SK-N-SH treated with all-trans-retinoic acid at 6 μM for 48 hours (cell line): ENCODE measurements around the gene PRKAG2.

Source experiments
- ATAC-seq: fragments of 200-7000 bp; cut with Tn5 transposase; 3 replicates; pipeline ENCODE4 v1.9.1; 2020; ENCODE audit warnings: mild to moderate bottlenecking, moderate library complexity
- ARNTL ChIP-seq: fragments of 450-650 bp; formaldehyde crosslinking; IDR thresholded peaks from 2 replicates; pipeline ENCODE4 v1.5.0; 2020; ENCODE audit warnings: low read depth, mild to moderate bottlenecking, moderate library complexity, borderline replicate concordance
- BACH2 ChIP-seq: fragments of 250-450 bp; sonication (Bioruptor Pico); IDR thresholded peaks from 2 replicates; pipeline ENCODE4 v1.9.0; 2021; ENCODE audit warnings: mild to moderate bottlenecking, borderline replicate concordance
- CSDC2 ChIP-seq: fragments of 250-450 bp; sonication (Bioruptor Pico); IDR thresholded peaks from 2 replicates; pipeline ENCODE4 v1.5.0; 2020; ENCODE audit warnings: mild to moderate bottlenecking, moderate library complexity
- CSRNP3 ChIP-seq: fragments of 250-450 bp; sonication (Bioruptor Pico); IDR thresholded peaks from 2 replicates; pipeline ENCODE4 v1.5.1; 2021; ENCODE audit warnings: mild to moderate bottlenecking, moderate library complexity
- ESRRG ChIP-seq: fragments of 250-450 bp; sonication (Bioruptor Pico); IDR thresholded peaks from 2 replicates; pipeline ENCODE4 v1.6.1; 2021; ENCODE audit warnings: mild to moderate bottlenecking
- GLIS3 ChIP-seq: fragments of 250-450 bp; sonication (Bioruptor Pico); IDR thresholded peaks from 2 replicates; pipeline ENCODE4 v1.5.0; 2020; ENCODE audit warnings: mild to moderate bottlenecking, moderate library complexity
- ISL1 ChIP-seq: fragments of 250-450 bp; sonication (Bioruptor Pico); IDR thresholded peaks from 2 replicates; pipeline ENCODE4 v2.1.2; 2022; ENCODE audit warnings: mild to moderate bottlenecking, moderate library complexity
- OSR1 ChIP-seq: fragments of 250-450 bp; sonication (Bioruptor Pico); IDR thresholded peaks from 2 replicates; pipeline ENCODE4 v1.8.0; 2022; ENCODE audit warnings: moderate library complexity, mild to moderate bottlenecking, inconsistent platforms
- POU6F1 ChIP-seq: fragments of 250-450 bp; sonication (Bioruptor Pico); IDR thresholded peaks from 2 replicates; pipeline ENCODE4 v1.8.0; 2021; ENCODE audit warnings: low read depth, mild to moderate bottlenecking, moderate library complexity, borderline replicate concordance
- PPARA ChIP-seq: fragments of 250-450 bp; sonication (Bioruptor Pico); IDR thresholded peaks from 2 replicates; pipeline ENCODE4 v1.5.0; 2020; ENCODE audit warnings: mild to moderate bottlenecking, borderline replicate concordance
- RARB ChIP-seq: fragments of 250-450 bp; sonication (Bioruptor Pico); IDR thresholded peaks from 2 replicates; pipeline ENCODE4 v1.8.0; 2021; ENCODE audit warnings: mild to moderate bottlenecking, moderate library complexity
- SNAI2 ChIP-seq: fragments of 250-450 bp; sonication (Bioruptor Pico); IDR thresholded peaks from 2 replicates; pipeline ENCODE4 v1.5.0; 2020; ENCODE audit warnings: mild to moderate bottlenecking, moderate library complexity
- TCF4 ChIP-seq: fragments of 250-450 bp; sonication (Bioruptor Pico); IDR thresholded peaks from 2 replicates; pipeline ENCODE4 v1.8.0; 2021; ENCODE audit warnings: mild to moderate bottlenecking, moderate library complexity, borderline replicate concordance
- TOX ChIP-seq: fragments of 250-450 bp; sonication (Bioruptor Pico); IDR thresholded peaks from 2 replicates; pipeline ENCODE4 v1.8.0; 2021; ENCODE audit warnings: mild to moderate bottlenecking, moderate library complexity, borderline replicate concordance
- ZC3H10 ChIP-seq: fragments of 250-450 bp; sonication (Bioruptor Pico); IDR thresholded peaks from 2 replicates; pipeline ENCODE4 v1.5.1; 2021; ENCODE audit warnings: mild to moderate bottlenecking, moderate library complexity
- ZFP30 ChIP-seq: fragments of 450-650 bp; formaldehyde crosslinking; IDR thresholded peaks from 2 replicates; pipeline ENCODE4 v1.5.0; 2022; ENCODE audit warnings: mild to moderate bottlenecking, moderate library complexity
- ZNF565 ChIP-seq: fragments of 450-650 bp; formaldehyde crosslinking; conservative IDR thresholded peaks from 2 replicates; pipeline ENCODE4 v1.5.0; 2020; ENCODE audit warnings: low read depth, mild to moderate bottlenecking, moderate library complexity
- ZNF70 ChIP-seq: fragments of 450-650 bp; formaldehyde crosslinking; IDR thresholded peaks from 2 replicates; pipeline ENCODE4 v1.5.0; 2020; ENCODE audit warnings: mild to moderate bottlenecking, moderate library complexity
- ZNF8 ChIP-seq: fragments of 450-650 bp; formaldehyde crosslinking; IDR thresholded peaks from 2 replicates; pipeline ENCODE4 v1.5.0; 2020; ENCODE audit warnings: mild to moderate bottlenecking, moderate library complexity
- TF ChIP-seq, protein P1 (sequence below): fragments of 250-450 bp; sonication (Bioruptor Pico); IDR thresholded peaks from 2 replicates; pipeline ENCODE4 v1.5.0; 2020; ENCODE audit warnings: mild to moderate bottlenecking, moderate library complexity
- TF ChIP-seq, protein P2 (sequence below): fragments of 250-450 bp; sonication (Bioruptor Pico); IDR thresholded peaks from 2 replicates; pipeline ENCODE4 v1.5.1; 2020; ENCODE audit warnings: low read depth, mild to moderate bottlenecking, moderate library complexity
- TF ChIP-seq, protein P3 (sequence below): fragments of 250-450 bp; sonication (Bioruptor Pico); IDR thresholded peaks from 2 replicates; pipeline ENCODE4 v1.8.0; 2020; ENCODE audit warnings: mild to moderate bottlenecking, moderate library complexity, borderline replicate concordance

The PRKAG2 gene

GRCh38 chr7:151741585-151741984, 135.3 kb downstream of the PRKAG2 start:
- TF ChIP-seq, protein P1, sequence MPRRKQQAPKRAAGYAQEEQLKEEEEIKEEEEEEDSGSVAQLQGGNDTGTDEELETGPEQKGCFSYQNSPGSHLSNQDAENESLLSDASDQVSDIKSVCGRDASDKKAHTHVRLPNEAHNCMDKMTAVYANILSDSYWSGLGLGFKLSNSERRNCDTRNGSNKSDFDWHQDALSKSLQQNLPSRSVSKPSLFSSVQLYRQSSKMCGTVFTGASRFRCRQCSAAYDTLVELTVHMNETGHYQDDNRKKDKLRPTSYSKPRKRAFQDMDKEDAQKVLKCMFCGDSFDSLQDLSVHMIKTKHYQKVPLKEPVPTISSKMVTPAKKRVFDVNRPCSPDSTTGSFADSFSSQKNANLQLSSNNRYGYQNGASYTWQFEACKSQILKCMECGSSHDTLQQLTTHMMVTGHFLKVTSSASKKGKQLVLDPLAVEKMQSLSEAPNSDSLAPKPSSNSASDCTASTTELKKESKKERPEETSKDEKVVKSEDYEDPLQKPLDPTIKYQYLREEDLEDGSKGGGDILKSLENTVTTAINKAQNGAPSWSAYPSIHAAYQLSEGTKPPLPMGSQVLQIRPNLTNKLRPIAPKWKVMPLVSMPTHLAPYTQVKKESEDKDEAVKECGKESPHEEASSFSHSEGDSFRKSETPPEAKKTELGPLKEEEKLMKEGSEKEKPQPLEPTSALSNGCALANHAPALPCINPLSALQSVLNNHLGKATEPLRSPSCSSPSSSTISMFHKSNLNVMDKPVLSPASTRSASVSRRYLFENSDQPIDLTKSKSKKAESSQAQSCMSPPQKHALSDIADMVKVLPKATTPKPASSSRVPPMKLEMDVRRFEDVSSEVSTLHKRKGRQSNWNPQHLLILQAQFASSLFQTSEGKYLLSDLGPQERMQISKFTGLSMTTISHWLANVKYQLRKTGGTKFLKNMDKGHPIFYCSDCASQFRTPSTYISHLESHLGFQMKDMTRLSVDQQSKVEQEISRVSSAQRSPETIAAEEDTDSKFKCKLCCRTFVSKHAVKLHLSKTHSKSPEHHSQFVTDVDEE (CRISPR knock-in tag), result no peak
- TF ChIP-seq CSDC2 (no peak), ARNTL (CRISPR knock-in tag) (no peak), CSRNP3 (CRISPR knock-in tag) (no peak), ZNF8 (no peak), TOX (no peak), ZNF70 (CRISPR knock-in tag) (no peak), ISL1 (CRISPR knock-in tag) (no peak), PPARA (CRISPR knock-in tag) (no peak), OSR1 (CRISPR knock-in tag) (no peak), ZC3H10 (CRISPR knock-in tag) (no peak), GLIS3 (CRISPR knock-in tag) (no peak)
- TF ChIP-seq, protein P2, sequence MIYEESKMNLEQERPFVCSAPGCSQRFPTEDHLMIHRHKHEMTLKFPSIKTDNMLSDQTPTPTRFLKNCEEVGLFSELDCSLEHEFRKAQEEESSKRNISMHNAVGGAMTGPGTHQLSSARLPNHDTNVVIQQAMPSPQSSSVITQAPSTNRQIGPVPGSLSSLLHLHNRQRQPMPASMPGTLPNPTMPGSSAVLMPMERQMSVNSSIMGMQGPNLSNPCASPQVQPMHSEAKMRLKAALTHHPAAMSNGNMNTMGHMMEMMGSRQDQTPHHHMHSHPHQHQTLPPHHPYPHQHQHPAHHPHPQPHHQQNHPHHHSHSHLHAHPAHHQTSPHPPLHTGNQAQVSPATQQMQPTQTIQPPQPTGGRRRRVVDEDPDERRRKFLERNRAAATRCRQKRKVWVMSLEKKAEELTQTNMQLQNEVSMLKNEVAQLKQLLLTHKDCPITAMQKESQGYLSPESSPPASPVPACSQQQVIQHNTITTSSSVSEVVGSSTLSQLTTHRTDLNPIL, result no peak
- ATAC-seq, result no peak

DNA sequence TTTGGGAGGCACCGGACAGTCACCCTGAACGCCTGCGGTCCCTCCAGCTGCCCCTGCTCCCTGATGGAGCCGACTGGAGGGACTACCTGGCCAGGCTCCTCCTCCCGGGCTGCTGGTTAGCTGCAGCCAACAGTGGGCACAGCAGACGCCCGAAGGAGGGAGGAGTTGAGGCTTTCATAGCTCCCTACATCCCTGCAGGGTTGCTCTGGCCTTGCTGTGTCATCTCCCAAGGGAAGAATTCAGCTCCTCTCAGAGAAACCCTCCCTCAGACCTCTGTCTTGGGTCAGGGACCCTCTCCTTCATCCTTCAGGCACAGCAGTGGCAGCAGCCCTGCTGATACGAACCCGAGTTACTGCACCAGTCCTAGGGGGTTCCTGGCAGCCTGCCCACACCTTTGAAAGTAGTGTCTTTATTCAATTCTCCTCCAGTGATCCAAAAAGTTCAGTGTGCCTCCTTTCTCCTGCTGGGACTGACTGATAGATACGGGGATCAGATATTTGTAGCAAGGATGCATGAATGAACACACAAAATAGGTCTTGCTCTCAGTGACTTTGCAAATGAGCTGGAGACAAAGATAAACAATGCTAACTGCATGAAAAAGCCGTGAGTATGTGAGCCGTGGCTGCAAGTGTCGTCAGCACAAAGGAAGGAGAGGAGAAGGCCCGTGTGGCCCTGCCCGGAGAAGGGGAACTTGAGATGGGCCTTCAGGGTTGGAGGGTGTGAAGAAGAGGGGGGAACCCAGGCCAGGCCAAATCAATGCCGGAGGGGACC, 136.6 kb downstream of the PRKAG2 start:
- TF ChIP-seq ISL1 (CRISPR knock-in tag), result no peak
- TF ChIP-seq ARNTL (CRISPR knock-in tag), result no peak
- no peak for TF ChIP-seq PPARA (CRISPR knock-in tag)
- TF ChIP-seq ZNF8, result no peak
- TF ChIP-seq, protein P3, sequence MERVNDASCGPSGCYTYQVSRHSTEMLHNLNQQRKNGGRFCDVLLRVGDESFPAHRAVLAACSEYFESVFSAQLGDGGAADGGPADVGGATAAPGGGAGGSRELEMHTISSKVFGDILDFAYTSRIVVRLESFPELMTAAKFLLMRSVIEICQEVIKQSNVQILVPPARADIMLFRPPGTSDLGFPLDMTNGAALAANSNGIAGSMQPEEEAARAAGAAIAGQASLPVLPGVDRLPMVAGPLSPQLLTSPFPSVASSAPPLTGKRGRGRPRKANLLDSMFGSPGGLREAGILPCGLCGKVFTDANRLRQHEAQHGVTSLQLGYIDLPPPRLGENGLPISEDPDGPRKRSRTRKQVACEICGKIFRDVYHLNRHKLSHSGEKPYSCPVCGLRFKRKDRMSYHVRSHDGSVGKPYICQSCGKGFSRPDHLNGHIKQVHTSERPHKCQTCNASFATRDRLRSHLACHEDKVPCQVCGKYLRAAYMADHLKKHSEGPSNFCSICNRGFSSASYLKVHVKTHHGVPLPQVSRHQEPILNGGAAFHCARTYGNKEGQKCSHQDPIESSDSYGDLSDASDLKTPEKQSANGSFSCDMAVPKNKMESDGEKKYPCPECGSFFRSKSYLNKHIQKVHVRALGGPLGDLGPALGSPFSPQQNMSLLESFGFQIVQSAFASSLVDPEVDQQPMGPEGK (CRISPR knock-in tag), result no peak
- TF ChIP-seq, all 23 proteins: peak for 0
- ATAC-seq, result no peak

DNA sequence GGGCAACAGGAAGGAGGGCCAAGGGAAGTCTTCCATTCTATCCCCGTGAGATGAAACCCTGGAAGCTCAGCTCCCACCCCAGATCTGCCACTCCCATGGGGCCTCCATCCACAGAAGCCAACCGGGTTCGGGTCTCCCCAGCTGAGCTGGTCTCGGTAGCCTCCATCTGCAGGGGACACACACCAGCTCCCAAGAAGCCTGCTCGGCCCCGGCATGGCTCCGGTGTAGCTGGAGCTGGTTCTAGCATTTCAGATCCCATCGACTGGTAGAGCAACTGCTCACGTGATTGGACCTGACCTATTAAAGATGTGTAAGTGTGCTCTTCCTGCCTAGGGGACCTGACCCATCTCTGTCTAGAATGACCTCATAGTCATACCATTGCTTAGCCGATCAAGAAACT, 138.0 kb downstream of the PRKAG2 start:
- ATAC-seq, result no peak
- TF ChIP-seq ZNF8 (no peak), ZNF565 (CRISPR knock-in tag) (no peak), ZC3H10 (CRISPR knock-in tag) (no peak)

GRCh38 chr7:151736403-151736909, 140.5 kb downstream of the PRKAG2 start:
- ATAC-seq, result peak; percentile 94
- TF ChIP-seq OSR1 (CRISPR knock-in tag), result no peak
- no peak for TF ChIP-seq TCF4 (CRISPR knock-in tag)
- no peak for TF ChIP-seq CSRNP3 (CRISPR knock-in tag)
- no peak for TF ChIP-seq GLIS3 (CRISPR knock-in tag)
- no peak for TF ChIP-seq POU6F1 (CRISPR knock-in tag)
- no peak for TF ChIP-seq SNAI2 (CRISPR knock-in tag)
- TF ChIP-seq ISL1 (CRISPR knock-in tag), result peak; percentile 49; the same call in 1 of the 2 replicates
- TF ChIP-seq ZC3H10 (CRISPR knock-in tag), result no peak
- no peak for TF ChIP-seq ESRRG
- TF ChIP-seq PPARA (CRISPR knock-in tag), result no peak
- TF ChIP-seq CSDC2, result peak; percentile 88; the same call in 1 of the 2 replicates
- no peak for TF ChIP-seq TOX
- no peak for TF ChIP-seq ZFP30 (CRISPR knock-in tag)
- TF ChIP-seq, protein P2, result no peak
- TF ChIP-seq ZNF8, result no peak
- peak; percentile 99 for TF ChIP-seq ZNF70 (CRISPR knock-in tag)
- no peak for TF ChIP-seq ARNTL (CRISPR knock-in tag)
- no peak for TF ChIP-seq RARB
- no peak for TF ChIP-seq BACH2 (CRISPR knock-in tag)
